PC-9 (cell line): ENCODE results near the gene HOMER2. TPM values are rescaled to one million over a fixed set of nuclear protein-coding genes. Genes with fewer than 3 reads are reported as not detected.

Experiments used
- BruUV-seq: library from RNA; stranded (reverse); fragments of 400-500 nt; replicated peaks from 2 replicates; lab custom pipeline; 2021; lab: Mats Ljungman, UMichigan
- CTCF ChIA-PET: fragments of 300-600 bp; sonication (Branson Sonifier 250); formaldehyde crosslinking; loops from one replicate; lab custom pipeline; 2022; ENCODE audit warnings: antibody characterized with exemption; lab: Charles Lee
- POLR2A ChIA-PET: fragments of 300-600 bp; sonication (Branson Sonifier 250); formaldehyde crosslinking; loops from one replicate; lab custom pipeline; 2022; ENCODE audit warnings: antibody characterized with exemption; ENCODE audit not compliant: unreplicated experiment; lab: Charles Lee
- DNase-seq, 2 experiments: peaks; one replicate each; pipeline versions ENCODE4 v3.0.0 to v3.0.0-alpha.2; 2015 to 2022; ENCODE audit warnings: mixed read lengths in 1 of 2
- H2AFZ ChIP-seq: fragments of 200-600 bp; sonication (generic); 2 replicates; pipeline ENCODE4 v1.8.1; 2017; ENCODE audit warnings: antibody characterized with exemption
- H3F3A ChIP-seq: fragments of 200-600 bp; sonication (generic); 2 replicates; pipeline ENCODE4 v1.8.1; 2017; ENCODE audit warnings: antibody characterized with exemption, mild to moderate bottlenecking, low read depth; ENCODE audit not compliant: insufficient read depth
- H3K27ac ChIP-seq: fragments of 200-600 bp; sonication (generic); 2 replicates; pipeline ENCODE4 v1.6.1; 2016; ENCODE audit warnings: mixed run types
- H3K27me3 ChIP-seq: fragments of 200-600 bp; sonication (generic); 2 replicates; pipeline ENCODE4 v1.6.1; 2016; ENCODE audit warnings: low read depth, mixed run types; ENCODE audit not compliant: insufficient read depth
- H3K36me3 ChIP-seq: fragments of 200-600 bp; sonication (generic); 2 replicates; pipeline ENCODE4 v1.6.1; 2016; ENCODE audit warnings: low read depth, mixed run types
- H3K4me1 ChIP-seq: fragments of 200-600 bp; sonication (generic); replicated peaks from 2 replicates; pipeline ENCODE4 v1.6.1; 2016; ENCODE audit warnings: mixed run types; ENCODE audit not compliant: insufficient read depth
- H3K4me2 ChIP-seq: fragments of 200-600 bp; sonication (generic); 2 replicates; pipeline ENCODE4 v1.6.1; 2017; ENCODE audit warnings: mixed run types
- H3K4me3 ChIP-seq: fragments of 200-600 bp; sonication (generic); 2 replicates; pipeline ENCODE4 v1.6.1; 2016; ENCODE audit warnings: mixed run types
- H3K79me2 ChIP-seq: fragments of 200-600 bp; sonication (generic); 2 replicates; pipeline ENCODE4 v1.6.1; 2017; ENCODE audit warnings: low read depth, mixed run types
- H3K9me2 ChIP-seq: fragments of 200-600 bp; sonication (generic); 2 replicates; pipeline ENCODE4 v1.8.1; 2017; ENCODE audit warnings: mild to moderate bottlenecking; ENCODE audit not compliant: insufficient read depth
- H3K9me3 ChIP-seq: fragments of 200-600 bp; sonication (generic); 2 replicates; pipeline ENCODE4 v1.8.1; 2016; ENCODE audit warnings: low read depth; ENCODE audit not compliant: insufficient read depth
- H4K20me1 ChIP-seq: fragments of 200-600 bp; sonication (generic); 2 replicates; pipeline ENCODE4 v1.8.1; 2017; ENCODE audit not compliant: insufficient read depth
- CTCF ChIP-seq: fragments of 200-600 bp; sonication (generic); conservative IDR thresholded peaks from 2 replicates; pipeline ENCODE4 v1.6.1; 2017; ENCODE audit warnings: mixed run types, antibody characterized with exemption, mild to moderate bottlenecking, moderate library complexity
- EZH2 ChIP-seq: fragments of 200-600 bp; sonication (generic); IDR thresholded peaks from 2 replicates; pipeline ENCODE4 v1.8.0; 2017; ENCODE audit warnings: antibody characterized with exemption, low read depth
- intact Hi-C: fragments of 100-400 bp; cut with micrococcal nuclease; formaldehyde crosslinking; loops from one replicate; pipeline ENCODE4 v1.10.0; 2022; ENCODE audit not compliant: unreplicated experiment
- total RNA-seq: library from RNA; stranded (reverse); gene quantifications from 2 replicates; pipeline ENCODE4 v1.2.3, GENCODE V29; 2021

The HOMER2 gene
- total RNA-seq, 1 experiment from 2014 or later, result 15.1 TPM

- Histone ChIP-seq H3K27ac (no peak overlapping the region), H3K9me2 (no peaks in the 10 kb centered on the region), H3K4me2 (no peak overlapping the region), H3K4me1 (no peaks in the 10 kb centered on the region), H3K27me3 (no peaks in the 10 kb centered on the region; the same call in 1 of the 2 replicates), H3F3A (no peaks in the 10 kb centered on the region), H2AFZ (no peak overlapping the region), H3K9me3 (no peaks in the 10 kb centered on the region), H3K4me3 (no peak overlapping the region), H3K36me3 (no peaks in the 10 kb centered on the region), H3K79me2 (no peaks in the 10 kb centered on the region), H4K20me1 (no peaks in the 10 kb centered on the region)
- no peak for TF ChIP-seq CTCF
- TF ChIP-seq EZH2, result no peak
- no TSS peak for BruUV-seq
- CTCF ChIA-PET, result no interaction called here
- DNase-seq, result no peak
- POLR2A ChIA-PET, result interaction anchor here (0.7 kb wide), 1 partner anchor 1963 kb away, joined by 4 read pairs; no protein-coding TSS in a partner anchor
- intact Hi-C loops, result no loop called here
Measured at GRCh38 chr15:82966671-82967071, 14.2 kb upstream of the HOMER2 start.

- no peaks in the 10 kb centered on the region for H3F3A ChIP-seq
- no peak for DNase-seq
- POLR2A ChIA-PET, result no interaction called here
- H3K4me2 ChIP-seq, result no peak overlapping the region
- no TSS peak for BruUV-seq
- no peaks in the 10 kb centered on the region for H3K4me1 ChIP-seq
- no peak overlapping the region for H2AFZ ChIP-seq
- H3K9me2 ChIP-seq, result no peaks in the 10 kb centered on the region
- no peak for TF ChIP-seq CTCF
- H3K27ac ChIP-seq, result no peak overlapping the region
- H3K27me3 ChIP-seq, result peaks cover 6% of the 10 kb centered on the region
- CTCF ChIA-PET, result no interaction called here
- H3K9me3 ChIP-seq, result no peaks in the 10 kb centered on the region
- no peaks in the 10 kb centered on the region for H4K20me1 ChIP-seq
- H3K79me2 ChIP-seq, result no peaks in the 10 kb centered on the region
- no peak overlapping the region for H3K4me3 ChIP-seq
- no peaks in the 10 kb centered on the region for H3K36me3 ChIP-seq
- intact Hi-C loops, result no loop called here
Measured at GRCh38 chr15:82964890-82965289, 12.4 kb upstream of the HOMER2 start.

- H4K20me1 ChIP-seq, result no peaks in the 10 kb centered on the region
- H3K36me3 ChIP-seq, result no peaks in the 10 kb centered on the region
- no peak overlapping the region for H3K4me2 ChIP-seq
- BruUV-seq, result no TSS peak
- no peak overlapping the region for H2AFZ ChIP-seq
- H3K79me2 ChIP-seq, result no peaks in the 10 kb centered on the region
- no peaks in the 10 kb centered on the region for H3K4me1 ChIP-seq
- peaks cover 6% of the 10 kb centered on the region; the same call in 1 of the 2 replicates for H3K27me3 ChIP-seq
- H3K9me3 ChIP-seq, result no peaks in the 10 kb centered on the region
- no peaks in the 10 kb centered on the region for H3K9me2 ChIP-seq
- intact Hi-C loops, result no loop called here
- TF ChIP-seq CTCF, result no peak
- no peak for TF ChIP-seq EZH2
- ChIA-PET POLR2A (no interaction called here), CTCF (no interaction called here)
- DNase-seq, result no peak
- no peaks in the 10 kb centered on the region for H3F3A ChIP-seq
- no peak overlapping the region for H3K27ac ChIP-seq
- H3K4me3 ChIP-seq, result no peak overlapping the region
Measured at GRCh38 chr15:82963471-82964341, 11.2 kb upstream of the HOMER2 start.
